A673 (cell line): ENCODE measurements around the gene GRIA1.

Experiments used
- EZH2 ChIP-seq: fragments of 200-600 bp; sonication (generic); IDR thresholded peaks from 2 replicates; pipeline ENCODE4 v1.6.1; 2017; ENCODE audit warnings: borderline replicate concordance, low read depth, mild to moderate bottlenecking, mixed read lengths, antibody characterized with exemption, low read length; ENCODE audit not compliant: poor library complexity, severe bottlenecking
- TF ChIP-seq, protein P1 (sequence below): fragments of 300-800, 200-600 bp; sonication (generic); conservative IDR thresholded peaks from 2 replicates; pipeline ENCODE4 v1.5.1; 2017; ENCODE audit warnings: low read depth, mild to moderate bottlenecking, antibody characterized with exemption, low read length, moderate library complexity, mixed read lengths

DNA sequence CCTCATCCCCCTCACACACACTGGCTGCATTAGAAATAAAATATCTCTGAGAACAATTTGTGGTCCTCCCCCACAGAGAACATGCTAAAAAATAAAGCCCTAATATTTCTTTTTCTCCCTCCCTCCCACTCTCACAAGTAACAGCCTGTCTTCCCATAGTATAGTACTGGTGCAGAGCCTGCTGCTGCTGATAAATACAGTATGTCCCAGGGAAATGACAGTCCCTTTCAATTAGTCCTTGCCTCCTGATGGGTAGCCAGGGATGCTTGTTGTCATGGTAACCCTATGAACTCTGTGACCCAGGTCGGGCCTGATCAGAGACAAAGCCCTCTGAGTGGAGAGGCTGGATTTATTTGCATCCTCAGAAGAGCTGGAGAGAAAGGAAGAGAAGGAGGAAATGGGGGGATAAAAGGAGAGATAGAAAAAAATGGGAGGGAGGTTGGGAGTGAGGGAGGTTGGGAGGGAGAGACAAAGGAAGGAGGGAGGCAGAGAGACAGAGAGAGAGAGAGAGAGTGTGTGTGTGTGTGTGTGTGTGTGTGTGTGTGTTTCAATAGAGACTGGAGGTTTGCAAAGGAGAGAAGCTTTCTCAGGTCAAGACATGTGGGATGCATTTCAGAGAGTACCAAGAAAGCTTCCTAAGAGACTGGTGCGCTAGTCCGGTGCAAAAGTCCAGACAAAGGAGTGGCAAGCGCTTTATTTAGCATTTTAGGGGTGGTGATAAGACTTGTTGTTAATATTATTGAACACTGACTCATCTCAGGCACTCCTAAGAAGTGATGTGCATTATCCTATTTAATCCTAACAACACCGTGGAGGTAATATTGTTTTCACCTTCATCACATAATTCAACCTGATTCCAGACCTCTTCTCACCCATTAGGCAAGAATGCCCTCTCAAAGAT is 287.5 kb downstream of the GRIA1 start:
- no peak for TF ChIP-seq EZH2
- TF ChIP-seq, protein P1, sequence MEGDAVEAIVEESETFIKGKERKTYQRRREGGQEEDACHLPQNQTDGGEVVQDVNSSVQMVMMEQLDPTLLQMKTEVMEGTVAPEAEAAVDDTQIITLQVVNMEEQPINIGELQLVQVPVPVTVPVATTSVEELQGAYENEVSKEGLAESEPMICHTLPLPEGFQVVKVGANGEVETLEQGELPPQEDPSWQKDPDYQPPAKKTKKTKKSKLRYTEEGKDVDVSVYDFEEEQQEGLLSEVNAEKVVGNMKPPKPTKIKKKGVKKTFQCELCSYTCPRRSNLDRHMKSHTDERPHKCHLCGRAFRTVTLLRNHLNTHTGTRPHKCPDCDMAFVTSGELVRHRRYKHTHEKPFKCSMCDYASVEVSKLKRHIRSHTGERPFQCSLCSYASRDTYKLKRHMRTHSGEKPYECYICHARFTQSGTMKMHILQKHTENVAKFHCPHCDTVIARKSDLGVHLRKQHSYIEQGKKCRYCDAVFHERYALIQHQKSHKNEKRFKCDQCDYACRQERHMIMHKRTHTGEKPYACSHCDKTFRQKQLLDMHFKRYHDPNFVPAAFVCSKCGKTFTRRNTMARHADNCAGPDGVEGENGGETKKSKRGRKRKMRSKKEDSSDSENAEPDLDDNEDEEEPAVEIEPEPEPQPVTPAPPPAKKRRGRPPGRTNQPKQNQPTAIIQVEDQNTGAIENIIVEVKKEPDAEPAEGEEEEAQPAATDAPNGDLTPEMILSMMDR = no peak
